Activated CD4-positive, alpha-beta T cell treated with anti-CD3 and anti-CD28 coated beads for 24 hours (primary cell): ENCODE results near the gene NDUFS2.
"Not testable (repeated sequence)": the region's sequence is repeated elsewhere in the genome, so short reads cannot be mapped to it uniquely, and the experiment has no call there.

Source experiments
- DNase-seq, 2 donors: peaks; one replicate each; pipeline ENCODE4 v3.0.0-alpha.2; 2020; ENCODE audit warnings: low read depth in 2 of 2

The NDUFS2 gene

GRCh38 chr1:161219078-161219892 lies 17.1 kb downstream of the NDUFS2 start:
- no peak for DNase-seq

GRCh38 chr1:161220002-161220401 lies 17.8 kb downstream of the NDUFS2 start:
- no peak for DNase-seq

GRCh38 chr1:161222175-161223019 lies 20.2 kb downstream of the NDUFS2 start:
- DNase-seq, result no peak

GRCh38 chr1:161223805-161224694 lies 21.9 kb downstream of the NDUFS2 start:
- DNase-seq, result no peak

DNA sequence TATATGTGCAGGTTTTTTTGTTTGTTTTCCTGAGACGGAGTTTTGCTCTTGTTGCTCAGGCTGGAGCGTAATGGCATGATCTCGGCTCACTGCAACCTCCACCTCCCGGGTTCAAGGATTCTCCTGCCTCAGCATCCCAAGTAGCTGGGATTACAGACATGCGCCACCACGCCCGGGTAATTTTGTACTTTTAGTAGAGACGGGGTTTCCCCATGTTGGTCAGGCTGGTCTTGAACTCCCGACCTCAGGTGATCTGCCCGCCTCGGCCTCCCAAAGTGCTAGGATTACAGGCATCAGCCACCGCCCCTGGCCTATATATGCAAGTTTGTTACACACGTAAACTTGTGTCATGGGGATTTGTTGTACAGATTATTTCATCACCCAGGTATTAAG lies 22.5 kb downstream of the NDUFS2 start:
- DNase-seq, result not testable (repeated sequence)

- DNase-seq, result no peak
Observed at GRCh38 chr1:161225178-161225533, 23.0 kb downstream of the NDUFS2 start.

- peak; percentile 72 to 78 for DNase-seq
Observed at GRCh38 chr1:161225534-161226319, 23.6 kb downstream of the NDUFS2 start, which contains the start of gene TOMM40L. TSS of gene TOMM40L (plus strand) at chr1:161226060. CDS start at chr1:161226490, 430 bp downstream.

DNA sequence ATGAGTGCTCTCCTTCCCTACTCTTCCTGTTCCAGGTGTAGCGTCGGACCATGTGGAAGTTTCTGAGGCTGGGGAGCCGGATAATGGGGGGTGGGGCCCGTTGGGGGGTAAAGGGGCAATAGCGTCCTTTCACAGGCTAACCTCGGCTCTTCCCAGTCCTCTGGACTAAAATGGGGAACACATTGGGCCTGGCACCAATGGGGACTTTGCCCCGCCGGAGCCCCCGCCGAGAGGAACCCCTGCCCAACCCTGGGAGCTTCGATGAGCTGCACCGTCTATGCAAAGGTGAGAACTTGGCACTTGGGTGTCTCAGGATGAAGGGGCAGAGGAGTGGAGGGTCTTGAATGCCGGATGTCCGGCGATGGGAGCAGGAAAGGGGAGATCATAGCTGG lies 24.1 kb downstream of the NDUFS2 start:
- no peak for DNase-seq

GRCh38 chr1:161226759-161227158 lies 24.6 kb downstream of the NDUFS2 start:
- DNase-seq, result no peak

DNA sequence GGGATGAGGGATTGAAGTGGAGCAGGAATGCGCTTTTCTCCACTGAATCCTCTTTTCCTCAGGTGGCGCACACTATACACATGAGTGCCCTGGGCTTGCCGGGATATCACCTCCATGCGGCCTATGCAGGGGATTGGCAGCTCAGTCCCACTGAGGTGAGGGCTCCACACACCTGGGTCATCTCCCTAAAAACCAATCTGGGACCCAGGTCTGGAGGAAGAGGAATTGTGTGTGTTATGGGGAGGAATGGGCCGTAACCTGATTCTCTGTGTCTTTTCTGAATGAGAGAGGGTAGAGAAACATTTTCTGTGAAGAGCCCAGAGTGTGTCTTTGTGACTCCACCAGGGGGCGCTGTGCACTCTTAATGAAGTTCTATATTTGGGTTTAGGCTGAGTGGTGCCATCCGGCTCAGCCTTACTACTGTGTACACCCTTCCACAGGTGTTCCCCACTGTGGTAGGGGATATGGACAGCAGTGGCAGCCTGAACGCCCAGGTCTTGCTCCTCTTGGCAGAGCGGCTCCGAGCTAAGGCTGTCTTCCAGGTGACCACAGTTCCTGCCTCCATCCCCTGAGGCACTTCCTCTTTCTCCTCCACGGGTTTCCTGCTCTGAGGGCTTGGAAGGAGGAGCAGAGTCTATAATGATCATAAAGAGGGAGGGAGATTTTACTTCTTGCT lies 25.2 kb downstream of the NDUFS2 start:
- DNase-seq, result peak; percentile 89 to 94

DNA sequence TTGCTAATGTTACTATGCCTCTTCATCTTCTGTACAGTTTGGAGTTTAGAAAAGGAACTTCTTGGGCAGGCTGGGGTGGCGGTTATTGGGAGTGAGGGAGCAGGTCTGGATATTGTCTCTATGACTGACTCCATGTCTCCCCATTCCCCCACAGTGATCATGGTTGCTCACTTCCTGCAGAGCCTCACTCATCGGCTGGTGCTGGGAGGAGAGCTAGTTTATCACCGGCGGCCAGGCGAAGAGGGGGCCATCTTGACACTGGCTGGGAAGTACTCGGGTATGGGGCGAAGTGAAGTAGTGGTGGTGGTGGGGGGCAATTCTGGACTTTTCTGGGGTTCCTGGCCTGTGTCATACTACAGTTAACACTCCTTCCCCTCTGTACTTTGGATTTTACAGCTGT lies 25.9 kb downstream of the NDUFS2 start:
- DNase-seq, result no peak

- DNase-seq, result no peak
Observed at GRCh38 chr1:161229896-161230295, 27.7 kb downstream of the NDUFS2 start.

GRCh38 chr1:161230762-161231161 lies 28.6 kb downstream of the NDUFS2 start:
- DNase-seq, result no peak

GRCh38 chr1:161233102-161233501 lies 30.9 kb downstream of the NDUFS2 start:
- no peak for DNase-seq

DNA sequence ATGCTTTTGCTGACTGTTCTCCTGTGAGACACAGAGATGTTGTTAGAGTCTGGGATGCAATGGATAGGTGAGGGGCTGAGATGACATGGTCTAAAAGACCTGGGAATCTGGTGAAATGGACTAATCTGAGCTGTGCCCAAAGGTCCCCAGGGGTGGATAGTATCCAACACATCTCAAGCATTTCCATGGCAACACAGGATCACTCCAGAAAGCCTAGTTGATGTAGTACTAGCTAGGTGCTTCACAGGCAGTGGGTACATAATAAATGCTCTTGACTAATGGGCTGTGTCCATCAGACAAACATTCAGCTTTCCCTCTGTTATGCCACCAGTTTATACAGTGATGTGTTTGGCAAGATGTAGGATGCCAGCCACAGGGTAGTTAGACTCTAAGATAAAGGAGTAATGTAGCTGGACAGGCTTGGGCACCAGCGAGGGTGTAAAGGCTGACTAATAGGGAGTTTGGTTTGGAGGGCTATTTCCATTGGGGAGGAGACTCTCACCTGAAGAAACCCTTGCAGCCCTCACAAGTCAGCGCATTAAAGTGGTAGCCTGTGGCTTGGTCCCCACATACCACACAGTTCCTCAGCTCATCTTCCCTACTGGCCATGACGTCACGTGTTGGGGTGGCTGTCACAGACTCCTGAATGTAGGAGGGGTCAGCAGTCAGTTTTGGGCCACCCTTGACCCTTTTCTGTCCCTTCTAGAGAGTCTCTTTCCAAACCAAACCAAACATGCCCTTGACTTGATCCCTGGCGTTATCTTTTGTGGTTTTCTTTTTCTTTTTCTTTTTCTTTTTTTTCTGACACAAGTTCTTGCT lies 34.0 kb downstream of the NDUFS2 start:
- DNase-seq, result no peak

- no peak for DNase-seq
Observed at GRCh38 chr1:161238039-161238473, 35.9 kb downstream of the NDUFS2 start, which contains the start of gene NR1I3. TSS of gene NR1I3 (minus strand) at chr1:161238203. CDS start at chr1:161236565, 1,638 bp downstream.

GRCh38 chr1:161241682-161242081 lies 39.5 kb downstream of the NDUFS2 start:
- no peak for DNase-seq

DNA sequence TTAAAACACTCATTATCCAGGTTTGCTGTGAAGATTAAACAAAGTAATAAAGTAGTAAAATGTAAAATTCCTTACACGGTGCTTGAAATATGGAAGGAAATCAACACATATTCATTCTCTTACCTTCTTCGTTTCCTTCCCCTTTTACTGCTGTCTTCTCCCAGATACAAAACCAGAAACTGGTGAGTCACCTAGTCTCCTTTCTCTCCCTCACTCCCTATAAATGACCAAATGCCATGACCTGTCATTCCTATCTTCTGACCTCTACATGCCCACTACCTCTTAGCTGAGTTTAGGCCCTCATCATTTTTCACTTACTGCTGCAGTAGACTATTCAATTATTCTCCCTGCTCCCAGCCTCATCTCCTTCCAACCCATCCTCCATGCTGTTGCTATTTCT lies 40.1 kb downstream of the NDUFS2 start:
- DNase-seq, result no peak

DNA sequence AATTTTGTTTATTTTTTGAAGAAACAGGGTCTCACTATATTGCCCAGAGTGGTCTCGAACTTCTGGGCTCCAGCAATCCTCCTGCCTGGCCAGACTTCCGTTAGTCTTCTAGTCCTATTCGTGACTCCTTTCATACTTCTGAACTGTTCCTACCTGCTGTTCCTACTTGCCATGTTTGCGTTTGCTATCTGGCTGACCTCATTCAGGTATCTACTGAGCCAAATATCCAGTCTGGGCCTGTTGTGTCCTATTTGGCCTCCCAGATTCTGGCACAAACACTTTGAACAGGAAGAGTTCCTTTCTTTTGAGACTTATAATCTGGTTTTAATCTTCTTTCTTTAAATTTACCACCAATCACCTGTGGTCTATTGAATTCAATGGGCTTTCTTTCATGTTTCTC lies 42.7 kb downstream of the NDUFS2 start:
- DNase-seq, result no peak
